Mucosa of rectum (tissue), 2 donors: Measurements from ENCODE around the gene RELA.
A peak's percentile ranks its signal among the peaks of the same experiment; 100 is the strongest.

Experiments
- H3K27ac ChIP-seq, 2 donors: one replicate each; pipeline ENCODE4 v1.7.0; 2013; ENCODE audit warnings: inconsistent platforms in 2 of 2, low read depth in 2 of 2, low read length in 2 of 2
- H3K27me3 ChIP-seq, 2 donors: one replicate each; pipeline ENCODE4 v1.7.0; 2013; ENCODE audit warnings: low read length in 2 of 2; ENCODE audit not compliant: control insufficient read depth in 2 of 2, insufficient read depth in 2 of 2
- H3K36me3 ChIP-seq, 2 donors: one replicate each; pipeline ENCODE4 v1.7.0; 2013; ENCODE audit warnings: low read length in 2 of 2; ENCODE audit not compliant: control insufficient read depth in 2 of 2, insufficient read depth in 2 of 2
- H3K4me1 ChIP-seq, 2 donors: one replicate each; pipeline ENCODE4 v1.7.0; 2013; ENCODE audit warnings: low read length in 2 of 2, mild to moderate bottlenecking in 1 of 2; ENCODE audit not compliant: control insufficient read depth in 2 of 2, insufficient read depth in 2 of 2
- H3K4me3 ChIP-seq, 2 donors: one replicate each; pipeline ENCODE4 v1.7.0; 2013; ENCODE audit warnings: low read length in 2 of 2
- H3K9ac ChIP-seq, 2 donors: one replicate each; pipeline ENCODE4 v1.7.0; 2013; ENCODE audit warnings: low read length in 2 of 2, low read depth in 1 of 2, mild to moderate bottlenecking in 1 of 2
- H3K9me3 ChIP-seq, 2 donors: one replicate each; pipeline ENCODE4 v1.7.0; 2013; ENCODE audit warnings: low read length in 2 of 2; ENCODE audit not compliant: control insufficient read depth in 2 of 2
- donor health status: healthy.
- donor health status: Normal muscosa, but diverticular disease.

Gene RELA

GRCh38 chr11:65613091-65613928 is 49.4 kb downstream of the RELA start:
- H3K27me3 ChIP-seq: no peaks in the 10 kb centered on the region

DNA sequence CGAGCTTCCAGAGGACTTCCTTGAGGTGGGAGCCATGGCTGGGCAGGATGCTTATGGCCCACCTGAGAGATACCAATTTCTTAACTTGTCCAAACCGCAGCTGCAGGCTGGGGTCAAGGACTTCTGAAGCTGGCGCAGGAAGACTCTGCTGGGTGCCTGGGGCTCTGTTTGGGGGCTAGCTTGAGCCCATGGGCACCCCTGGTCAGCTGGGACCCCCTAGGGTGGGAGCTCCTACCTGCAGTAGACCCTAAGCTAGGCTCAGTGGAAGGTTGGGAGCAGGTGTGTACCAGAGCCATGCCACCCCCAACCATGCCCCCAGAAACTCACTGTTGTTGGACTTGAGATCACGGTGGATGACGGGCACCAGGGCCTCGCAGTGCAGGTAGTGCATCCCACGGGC is 50.0 kb downstream of the RELA start:
- peak overlapping the region; percentile 98 for H3K27ac ChIP-seq
- H3K9me3 ChIP-seq: no peaks in the 10 kb centered on the region
- H3K27me3 ChIP-seq: no peaks in the 10 kb centered on the region
- H3K4me3 ChIP-seq: peak overlapping the region; percentile 91 to 98
- peak overlapping the region; percentile 52 to 97 for H3K9ac ChIP-seq
- peaks cover 49 to 53% of the 10 kb centered on the region in 2 donors for H3K4me1 ChIP-seq
- peaks cover 25 to 28% of the 10 kb centered on the region in 2 donors for H3K36me3 ChIP-seq

More at GRCh38 chr11:65613091-65613928, 49.4 kb downstream of the RELA start:
- peak overlapping the region; percentile 91 to 98 for H3K4me3 ChIP-seq
- H3K27ac ChIP-seq: peak overlapping the region; percentile 98
- H3K9ac ChIP-seq: peak overlapping the region; percentile 90 to 97
- H3K9me3 ChIP-seq: no peaks in the 10 kb centered on the region
- H3K4me1 ChIP-seq: peaks cover 48 to 53% of the 10 kb centered on the region in 2 donors
- peaks cover 24 to 28% of the 10 kb centered on the region in 2 donors for H3K36me3 ChIP-seq

GRCh38 chr11:65611758-65612603 is 50.7 kb downstream of the RELA start:
- peak overlapping the region; percentile 20 to 65 for H3K27ac ChIP-seq
- peaks cover 46 to 50% of the 10 kb centered on the region in 2 donors for H3K4me1 ChIP-seq
- H3K9ac ChIP-seq: peak overlapping the region; percentile 52 to 97
- no peaks in the 10 kb centered on the region for H3K27me3 ChIP-seq
- H3K36me3 ChIP-seq: peaks cover 20 to 28% of the 10 kb centered on the region in 2 donors
- no peaks in the 10 kb centered on the region for H3K9me3 ChIP-seq
- peak overlapping the region; percentile 91 to 98 for H3K4me3 ChIP-seq

GRCh38 chr11:65611028-65611757 is 51.5 kb downstream of the RELA start:
- Histone ChIP-seq H3K9me3 (no peaks in the 10 kb centered on the region), H3K4me1 (peaks cover 39 to 43% of the 10 kb centered on the region in 2 donors), H3K27ac (peak overlapping the region; percentile 20 to 65), H3K9ac (peak overlapping the region in 1 of 2 donors; percentile 8), H3K36me3 (peaks cover 23 to 33% of the 10 kb centered on the region in 2 donors), H3K27me3 (no peaks in the 10 kb centered on the region), H3K4me3 (peak overlapping the region; percentile 43 to 91)

DNA sequence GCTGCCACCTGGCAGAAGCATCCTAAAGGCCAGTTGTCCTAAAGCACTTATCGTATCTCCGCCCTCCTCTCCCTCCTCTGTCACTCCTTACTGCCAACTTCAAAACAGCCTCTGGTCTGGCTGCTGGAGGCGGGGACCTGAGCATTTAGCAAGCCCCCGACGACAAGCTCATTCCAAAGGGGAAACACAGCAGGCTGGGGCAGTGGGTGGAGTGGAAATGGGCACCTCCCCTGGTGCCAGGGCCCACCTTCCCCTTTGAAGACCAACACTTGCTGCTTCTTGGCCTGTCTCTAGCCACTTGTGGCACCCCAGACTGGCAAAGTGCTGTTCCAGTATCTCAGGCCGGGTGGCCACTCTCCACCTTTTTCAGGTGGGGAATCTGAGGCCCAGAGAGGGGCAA is 52.3 kb downstream of the RELA start:
- peak overlapping the region in 1 of 2 donors; percentile 49 for H3K27ac ChIP-seq
- H3K4me3 ChIP-seq: peak overlapping the region in 1 of 2 donors; percentile 31
- H3K9ac ChIP-seq: no peak overlapping the region
- no peaks in the 10 kb centered on the region for H3K9me3 ChIP-seq
- H3K36me3 ChIP-seq: peaks cover 30 to 40% of the 10 kb centered on the region in 2 donors
- no peaks in the 10 kb centered on the region for H3K27me3 ChIP-seq
- H3K4me1 ChIP-seq: peaks cover 38 to 41% of the 10 kb centered on the region in 2 donors

GRCh38 chr11:65609665-65610064 is 53.1 kb downstream of the RELA start:
- H3K4me3 ChIP-seq: no peak overlapping the region
- H3K4me1 ChIP-seq: peaks cover 38 to 41% of the 10 kb centered on the region in 2 donors
- no peaks in the 10 kb centered on the region for H3K9me3 ChIP-seq
- H3K27ac ChIP-seq: no peak overlapping the region
- H3K9ac ChIP-seq: no peak overlapping the region
- H3K27me3 ChIP-seq: no peaks in the 10 kb centered on the region
- peaks cover 38 to 48% of the 10 kb centered on the region in 2 donors for H3K36me3 ChIP-seq

DNA sequence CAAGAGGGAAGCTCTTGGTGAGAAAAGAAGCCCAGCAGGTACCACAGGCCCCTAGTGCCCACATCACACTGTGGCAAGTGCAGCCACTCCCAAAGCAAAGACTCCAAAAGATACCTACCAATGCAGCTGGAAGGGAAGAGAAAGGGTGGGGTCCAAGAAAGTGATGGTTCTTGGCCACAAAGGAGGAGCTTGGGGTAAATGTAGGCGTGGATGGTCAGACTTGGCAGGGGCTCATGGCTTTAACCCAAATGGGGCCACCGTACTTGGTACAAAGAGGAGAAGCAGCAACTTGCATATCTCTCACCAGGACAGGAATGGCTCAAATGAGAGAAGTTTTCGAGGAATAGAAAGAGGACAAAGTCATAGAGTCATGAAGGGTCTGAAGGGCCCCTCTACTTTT is 53.5 kb downstream of the RELA start:
- H3K4me3 ChIP-seq: no peak overlapping the region
- no peaks in the 10 kb centered on the region for H3K27me3 ChIP-seq
- H3K9me3 ChIP-seq: no peaks in the 10 kb centered on the region
- no peak overlapping the region for H3K27ac ChIP-seq
- H3K9ac ChIP-seq: no peak overlapping the region
- peaks cover 38 to 41% of the 10 kb centered on the region in 2 donors for H3K4me1 ChIP-seq
- peaks cover 42 to 52% of the 10 kb centered on the region in 2 donors for H3K36me3 ChIP-seq

- Histone ChIP-seq H3K9me3 (no peaks in the 10 kb centered on the region), H3K36me3 (peaks cover 52 to 58% of the 10 kb centered on the region in 2 donors), H3K4me3 (peak overlapping the region in 1 of 2 donors; percentile 13), H3K27me3 (no peaks in the 10 kb centered on the region), H3K27ac (peak overlapping the region in 1 of 2 donors; percentile 1), H3K4me1 (peaks cover 32 to 36% of the 10 kb centered on the region in 2 donors), H3K9ac (no peak overlapping the region)
Observed at GRCh38 chr11:65607614-65608426, 54.9 kb downstream of the RELA start.
